Frontal cortex (tissue), 4 donors: ENCODE results near the gene ORC4. TPM values are rescaled to one million over a fixed set of nuclear protein-coding genes. Genes with fewer than 3 reads are reported as not detected.

Experiments used
- DNase-seq, 2 donors: peaks; one replicate each; pipeline ENCODE4 v3.0.0; 2012; ENCODE audit warnings: low spot score in 2 of 2
- FAIRE-seq: peaks from 2 replicates; lab custom pipeline; 2012; peaks lifted over from hg19 to GRCh38; lab: Jason Lieb, UNC
- total RNA-seq: library from RNA; depleted of rRNA; stranded (reverse); fragments of >200 nt; gene quantifications from one replicate; pipeline ENCODE4 v1.2.3, GENCODE V29; 2014
- donor health status: control.
- donor health status: control.
- donor health status: control.

The ORC4 gene
- total RNA-seq, 1 donor from 2014 or later, result 74.6 TPM

- no peak for DNase-seq
- no peak for FAIRE-seq
These were observed 74.9 kb downstream of the ORC4 start for GRCh38 chr2:147945660-147946059.

DNA sequence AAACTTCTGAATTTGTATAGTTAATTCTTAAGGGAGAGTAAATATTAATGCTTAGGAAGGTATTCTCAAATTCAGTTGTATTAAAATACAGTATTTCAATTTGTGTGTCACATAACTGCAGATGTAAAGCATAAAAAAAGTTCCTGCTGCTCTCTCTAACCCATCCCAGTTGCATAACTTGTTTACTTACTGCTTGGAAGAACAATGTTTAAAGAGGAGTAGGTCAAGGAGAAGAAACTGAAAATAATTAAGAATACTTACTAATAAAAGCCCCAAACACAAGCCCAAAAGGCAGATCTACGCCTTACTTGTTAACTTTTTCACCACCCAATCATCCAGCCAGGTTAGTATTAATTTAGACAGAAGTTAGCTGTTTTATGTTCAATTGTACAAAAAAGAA is 81.2 kb downstream of the ORC4 start:
- no peak for DNase-seq
- no peak for FAIRE-seq

DNA sequence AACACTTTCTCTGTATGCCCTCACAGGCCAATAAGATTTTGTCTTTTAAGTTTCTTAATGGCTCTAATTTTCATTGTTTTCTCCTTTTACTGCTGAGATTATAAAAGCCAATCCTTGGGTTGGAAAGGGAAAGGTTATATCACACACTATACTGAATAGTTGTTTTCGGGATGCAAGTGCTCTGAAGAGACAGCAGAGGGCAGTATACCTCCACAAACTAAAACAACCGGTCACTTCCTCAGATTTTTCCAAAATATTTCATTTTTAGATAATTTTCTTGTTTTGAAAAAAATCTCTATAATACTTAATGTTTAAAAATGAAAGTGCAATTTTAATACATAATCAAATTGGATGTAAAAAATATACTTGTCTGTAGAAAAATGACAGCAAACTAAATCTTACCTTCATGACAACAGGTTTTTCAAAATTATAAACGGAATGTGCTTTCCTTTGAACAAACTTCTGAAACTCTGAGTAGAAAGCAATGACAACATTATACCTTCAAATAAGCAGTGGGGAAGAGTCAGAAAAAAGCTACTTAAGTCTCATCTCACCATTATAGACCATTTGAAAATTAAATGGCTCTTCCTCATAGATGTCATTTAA is 82.7 kb downstream of the ORC4 start:
- FAIRE-seq, result peak; percentile 96
- DNase-seq, result peak in 1 of 2 donors; percentile 1

DNA sequence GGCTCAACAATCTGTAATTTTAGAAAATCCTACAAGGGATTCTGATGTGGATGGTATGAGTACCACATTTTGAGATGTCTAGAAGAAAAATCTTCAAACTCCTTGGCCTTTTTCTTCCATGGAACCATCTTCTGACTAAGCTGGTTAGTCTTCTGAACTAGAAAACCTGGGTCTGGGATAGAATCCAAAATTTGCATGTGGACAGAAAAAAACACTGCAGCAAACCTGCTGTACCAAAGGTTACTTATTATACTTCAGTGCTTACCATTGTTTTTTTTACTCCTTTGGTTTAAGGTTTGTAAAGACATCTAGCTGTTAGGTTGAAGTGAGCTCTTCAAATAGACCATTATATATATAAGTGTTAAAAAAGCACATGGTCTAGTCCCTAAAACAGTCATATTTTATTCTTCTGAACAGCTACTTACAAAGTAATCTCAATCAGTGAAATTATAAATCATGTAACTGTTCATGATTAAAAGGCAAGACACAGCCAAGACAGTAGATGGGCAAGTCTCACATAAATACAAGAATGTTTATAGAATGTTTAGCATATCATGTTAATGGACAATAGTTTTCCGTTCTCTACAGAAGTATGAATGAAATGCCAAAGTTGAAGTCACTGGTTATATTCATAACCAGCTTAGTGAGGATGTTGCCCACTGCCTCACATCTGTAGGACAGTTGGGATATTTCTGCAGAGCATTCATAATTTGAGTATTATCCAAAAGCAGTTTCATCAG is 85.5 kb downstream of the ORC4 start:
- no peak for FAIRE-seq
- no peak for DNase-seq

- DNase-seq (no peak), FAIRE-seq (no peak)
These were observed 86.6 kb downstream of the ORC4 start for GRCh38 chr2:147933931-147934330.

GRCh38 chr2:147927053-147927588 is 93.4 kb downstream of the ORC4 start:
- FAIRE-seq (no peak), DNase-seq (no peak)

DNA sequence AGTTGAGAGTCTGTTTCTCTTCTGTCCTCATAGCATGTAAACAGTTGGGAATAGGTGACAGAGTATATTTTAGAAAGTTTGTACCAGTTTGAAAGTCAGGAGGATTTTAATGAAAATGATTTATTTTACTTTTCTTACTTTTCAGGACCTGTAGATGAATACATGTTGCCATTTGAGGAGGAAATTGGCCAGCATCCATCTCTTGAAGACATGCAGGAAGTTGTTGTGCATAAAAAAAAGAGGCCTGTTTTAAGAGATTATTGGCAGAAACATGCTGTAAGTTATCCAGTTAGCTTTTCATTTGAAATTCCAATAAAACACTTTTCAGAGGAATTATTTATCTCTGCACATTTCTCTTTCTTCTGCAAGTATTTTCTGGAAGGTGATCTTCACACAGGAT is 94.7 kb downstream of the ORC4 start:
- DNase-seq (no peak), FAIRE-seq (no peak)

GRCh38 chr2:147924647-147925046 is 95.9 kb downstream of the ORC4 start:
- DNase-seq (no peak), FAIRE-seq (no peak)

- no peak for FAIRE-seq
- DNase-seq, result no peak
These were observed 96.7 kb downstream of the ORC4 start for GRCh38 chr2:147923846-147924245.

DNA sequence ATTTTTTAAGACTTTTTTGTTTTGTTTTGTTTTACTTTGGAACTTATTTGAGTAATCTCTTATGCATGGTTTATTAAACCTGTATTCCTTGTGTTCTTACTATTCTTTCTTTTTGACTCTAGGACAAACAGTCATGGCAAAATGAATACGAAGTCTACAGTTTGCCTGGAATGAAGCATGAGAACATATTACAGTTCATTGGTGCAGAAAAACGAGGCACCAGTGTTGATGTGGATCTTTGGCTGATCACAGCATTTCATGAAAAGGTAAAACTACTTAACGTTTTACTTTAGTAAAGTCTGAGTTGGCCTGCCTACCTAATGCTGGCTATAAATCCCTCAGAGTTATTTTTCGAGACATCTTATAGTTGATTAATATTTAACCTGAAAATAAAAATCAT is 103.4 kb downstream of the ORC4 start:
- no peak for FAIRE-seq
- DNase-seq, result no peak

DNA sequence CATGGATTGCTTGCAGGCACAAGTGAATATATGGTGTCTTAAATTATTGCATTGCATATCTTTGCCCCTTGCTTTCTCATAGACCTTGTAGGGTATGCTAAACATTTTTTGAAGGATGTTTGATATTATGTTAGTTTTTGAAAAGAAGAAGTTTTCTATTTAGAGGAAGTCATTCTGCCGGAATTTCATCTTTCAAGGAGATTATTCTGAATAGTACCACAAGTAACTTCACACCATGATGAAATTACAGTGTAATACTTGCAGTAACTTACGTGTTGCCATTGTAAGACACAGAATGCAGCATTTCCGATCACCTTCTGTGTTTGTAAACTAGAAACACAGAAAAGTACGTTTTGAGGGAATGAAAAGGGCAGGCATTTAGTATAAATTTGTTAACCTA is 103.8 kb downstream of the ORC4 start:
- DNase-seq (no peak), FAIRE-seq (no peak)

DNA sequence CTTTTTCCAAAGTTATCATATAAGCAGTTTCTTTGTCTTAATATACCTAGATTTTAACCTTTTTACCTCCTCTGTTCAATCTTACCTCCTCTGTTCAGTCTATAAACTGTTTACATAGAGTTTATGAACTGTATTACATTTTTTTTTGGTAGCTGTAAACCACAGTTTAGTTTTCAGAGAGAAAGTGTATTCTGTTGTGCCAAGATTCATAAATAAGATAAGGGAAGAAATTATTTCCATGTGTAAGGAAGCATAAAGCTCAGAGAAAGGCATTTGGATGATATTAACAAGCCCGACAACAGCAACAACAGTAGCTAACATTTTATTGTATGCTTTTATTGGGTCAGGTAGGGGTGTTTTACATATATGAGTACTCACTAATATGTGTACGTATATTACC is 104.5 kb downstream of the ORC4 start:
- no peak for DNase-seq
- FAIRE-seq, result no peak

- FAIRE-seq, result no peak
These were observed 106.6 kb downstream of the ORC4 start for GRCh38 chr2:147913701-147914480.

DNA sequence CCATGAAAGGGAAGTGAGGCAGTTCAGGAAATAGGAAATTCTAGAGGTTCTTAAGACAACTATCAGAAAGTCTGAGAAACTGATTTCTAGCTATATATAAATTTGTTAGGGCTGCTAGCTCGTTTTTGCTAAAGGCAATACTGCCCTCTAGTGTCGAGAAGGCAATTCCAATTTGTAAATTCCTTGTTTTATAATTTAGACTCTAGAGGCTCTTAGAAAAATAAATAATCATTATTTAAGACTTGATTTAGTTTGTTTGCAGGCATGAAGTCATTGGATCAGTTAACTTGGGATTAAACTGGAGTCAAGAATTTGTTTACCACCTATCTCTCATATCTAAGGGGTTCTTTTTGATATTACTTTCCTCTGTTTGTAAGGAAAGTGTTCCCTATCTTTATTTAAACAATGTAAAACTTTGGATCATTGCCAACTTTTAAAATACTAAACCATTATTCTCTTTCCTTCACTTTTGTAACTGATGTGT is 109.5 kb downstream of the ORC4 start:
- FAIRE-seq (peak; percentile 89), DNase-seq (peak; percentile 2 to 10)

More at GRCh38 chr2:147913701-147914480, 106.6 kb downstream of the ORC4 start:
- no peak for DNase-seq

GRCh38 chr2:147909178-147909577 is 111.4 kb downstream of the ORC4 start:
- FAIRE-seq (no peak), DNase-seq (no peak)

GRCh38 chr2:147904051-147904450 is 116.5 kb downstream of the ORC4 start:
- FAIRE-seq, result no peak

DNA sequence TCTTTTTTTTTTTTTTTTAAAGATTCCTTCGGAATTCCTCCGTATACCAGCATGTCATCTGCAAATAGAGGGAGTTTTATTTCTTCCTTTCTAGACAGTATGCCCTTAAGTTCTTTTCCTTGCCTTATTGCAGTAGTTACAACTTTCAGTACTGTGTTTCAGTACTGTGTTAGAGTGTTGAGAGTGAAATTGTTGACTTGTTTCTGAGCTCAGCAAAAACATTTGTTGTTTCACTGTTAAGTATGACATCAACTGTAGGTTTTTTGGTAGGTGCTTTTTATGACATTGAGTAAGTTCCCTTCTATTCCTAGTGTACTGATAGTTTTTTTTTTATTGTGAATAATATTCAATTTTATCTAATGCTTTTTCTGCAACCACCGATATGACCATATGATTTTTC is 131.9 kb downstream of the ORC4 start:
- DNase-seq, result no peak
- no peak for FAIRE-seq

More at GRCh38 chr2:147904051-147904450, 116.5 kb downstream of the ORC4 start:
- no peak for DNase-seq

DNA sequence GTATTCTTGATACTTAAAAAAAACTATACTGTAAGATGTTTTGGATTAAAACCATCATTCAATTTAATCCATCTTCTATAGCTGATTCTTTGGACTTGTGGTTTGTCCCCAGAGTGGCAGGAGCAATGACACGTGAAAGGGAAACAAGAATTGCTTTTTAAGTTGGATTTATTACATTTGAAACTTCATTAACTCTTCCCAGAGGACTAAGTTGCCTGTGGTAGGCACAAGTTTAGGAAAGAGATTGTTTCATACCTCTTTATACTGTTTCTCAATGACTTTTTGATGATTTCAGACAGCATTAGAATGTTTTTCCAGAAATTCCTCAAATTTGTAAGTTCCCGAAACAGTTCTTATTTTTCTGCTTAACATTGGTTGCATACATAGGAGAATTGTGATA is 134.4 kb downstream of the ORC4 start:
- DNase-seq (no peak), FAIRE-seq (no peak)

DNA sequence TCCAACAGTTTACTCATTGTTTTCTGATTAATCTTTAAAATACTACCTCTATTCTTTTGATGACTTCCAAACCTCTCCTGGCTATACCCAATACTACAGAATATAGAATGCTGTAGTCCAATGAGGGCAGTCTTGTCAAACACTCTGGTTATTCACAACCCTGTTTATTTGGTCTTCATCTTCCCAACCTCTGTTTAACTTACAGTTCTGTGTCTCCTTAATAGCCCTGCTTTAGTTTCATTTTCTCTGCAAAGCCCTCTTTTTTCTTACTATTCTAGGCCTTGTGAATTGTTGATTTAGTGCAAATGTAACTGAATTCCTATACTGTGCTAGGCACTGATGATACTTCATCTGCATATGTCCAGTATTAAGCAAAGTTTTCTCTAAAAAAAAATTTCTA is 135.7 kb downstream of the ORC4 start:
- no peak for FAIRE-seq
- DNase-seq, result no peak

- FAIRE-seq (no peak), DNase-seq (no peak)
These were observed 137.9 kb downstream of the ORC4 start for GRCh38 chr2:147882631-147883030.
